Left cardiac atrium (tissue), 4 donors: ENCODE measurements around the gene PCDHGA9. TPM values are rescaled to one million over a fixed set of nuclear protein-coding genes. Genes with fewer than 3 reads are reported as not detected.
"Not testable (repeated sequence)": the region's sequence is repeated elsewhere in the genome, so short reads cannot be mapped to it uniquely, and the experiment has no call there.

Experiments used
- ATAC-seq, 2 donors: fragments of 200-7000 bp; cut with Tn5 transposase; one replicate each; pipeline ENCODE4 v1.9.1; 2020; ENCODE audit warnings: mild to moderate bottlenecking in 2 of 2, moderate library complexity in 2 of 2
- DNase-seq: peaks from one replicate; pipeline ENCODE4 v3.0.0-alpha.2; 2020
- intact Hi-C, 2 donors: fragments of 100-400 bp; cut with DNase I; formaldehyde crosslinking; loops; one replicate each; pipeline versions ENCODE4 v1.14.1 to v1.15.1; 2022 to 2023
- total RNA-seq, 2 donors: library from RNA; stranded (reverse); fragmentation: NEBNext Ultra II Directional; extraction: Animal tissue kit (Norgen Biotek cat#: 25700); gene quantifications; one replicate each; pipeline ENCODE4 v1.2.1, GENCODE V29; 2021
- donor health status: DM: no; HTN: yes; CAD: no.
- donor health status: DM: no; HTN: yes; CAD: no; lungs with severe emphysema.
- donor health status: DM: yes; HTN: yes; CAD: no.
- donor health status: Dilated cardiomyopathy.

Gene PCDHGA9
- total RNA-seq, 2 donors from 2014 or later: 3.6 to 4.0 TPM

- DNase-seq (peak; percentile 58), ATAC-seq (peak; percentile 86 to 88)
- intact Hi-C loops: loop anchor here in 1 of 2 donors (10.0 kb wide), 1 partner anchor 53 kb away; the partner anchor contains the start of genes PCDHGA4, PCDHGB1 and PCDHGB2
Observed at GRCh38 chr5:141407790-141408505, 5.4 kb downstream of the PCDHGA9 start, which contains the start of gene PCDHGB6. Gene PCDHGB6, plus strand, starts transcription at chr5:141408021. Its CDS starts 182 bp downstream, at chr5:141408203.

GRCh38 chr5:141409598-141410306 lies 7.2 kb downstream of the PCDHGA9 start:
- intact Hi-C loops: loop anchor here (10.0 kb wide), 2 partner anchors 55 to 145 kb away; partner anchors contain the start of genes PCDHGA4 (in 1 of the 2), PCDHGB1 (in 1 of the 2) and PCDHGB2 (in 1 of the 2)
- no peak for ATAC-seq
- no peak for DNase-seq

- intact Hi-C loops: loop anchor here in 1 of 2 donors (10.0 kb wide), 1 partner anchor 143 kb away; no protein-coding TSS in a partner anchor
- ATAC-seq: no peak
- no peak for DNase-seq
Observed at GRCh38 chr5:141411575-141411974, 9.0 kb downstream of the PCDHGA9 start.

- intact Hi-C loops: loop anchor here in 1 of 2 donors (10.0 kb wide), 1 partner anchor 142 kb away; no protein-coding TSS in a partner anchor
- DNase-seq (no peak), ATAC-seq (peak; percentile 35 to 68)
Observed at GRCh38 chr5:141412854-141413539, 10.4 kb downstream of the PCDHGA9 start, which contains the start of gene PCDHGA10. Gene PCDHGA10, plus strand, starts transcription at chr5:141412987. Its CDS starts 189 bp downstream, at chr5:141413176.

GRCh38 chr5:141413540-141414069 lies 11.0 kb downstream of the PCDHGA9 start:
- DNase-seq (no peak), ATAC-seq (no peak)
- intact Hi-C loops: loop anchor here in 1 of 2 donors (10.0 kb wide), 1 partner anchor 141 kb away; no protein-coding TSS in a partner anchor

- not testable (repeated sequence) for ATAC-seq, DNase-seq
- intact Hi-C loops: loop anchor here (5.0 to 10.0 kb wide), 2 partner anchors 140 to 148 kb away; no protein-coding TSS in a partner anchor
Observed at GRCh38 chr5:141414548-141415274, 12.1 kb downstream of the PCDHGA9 start.

- ATAC-seq, DNase-seq: not testable (repeated sequence)
- intact Hi-C loops: loop anchor here (5.0 to 10.0 kb wide), 2 partner anchors 140 to 147 kb away; no protein-coding TSS in a partner anchor
Observed at GRCh38 chr5:141415275-141415618, 12.7 kb downstream of the PCDHGA9 start.

GRCh38 chr5:141417494-141418172 lies 15.1 kb downstream of the PCDHGA9 start, which contains the start of gene PCDHGB7:
Gene PCDHGB7, plus strand, starts transcription at chr5:141417677. Its CDS starts 183 bp downstream, at chr5:141417860.
- intact Hi-C loops: loop anchor here (5.0 to 10.0 kb wide), 2 partner anchors 137 to 145 kb away; no protein-coding TSS in a partner anchor
- peak; percentile 83 for DNase-seq
- ATAC-seq: peak; percentile 91 to 95

- DNase-seq: no peak
- intact Hi-C loops: loop anchor here (5.0 to 10.0 kb wide), 2 partner anchors 136 to 143 kb away; no protein-coding TSS in a partner anchor
- ATAC-seq: no peak
Observed at GRCh38 chr5:141419074-141419880, 16.7 kb downstream of the PCDHGA9 start.

GRCh38 chr5:141420855-141421488 lies 18.4 kb downstream of the PCDHGA9 start, which contains the start of gene PCDHGA11:
Gene PCDHGA11, plus strand, starts transcription at chr5:141421051. Its CDS starts 177 bp downstream, at chr5:141421228.
- no peak for DNase-seq
- peak in 1 of 2 donors; percentile 52 for ATAC-seq
- intact Hi-C loops: loop anchor here in 1 of 2 donors (10.0 kb wide), 1 partner anchor 104 kb away; no protein-coding TSS in a partner anchor

GRCh38 chr5:141421489-141421855 lies 18.9 kb downstream of the PCDHGA9 start:
- no peak for DNase-seq
- ATAC-seq: no peak
- intact Hi-C loops: loop anchor here in 1 of 2 donors (10.0 kb wide), 1 partner anchor 103 kb away; no protein-coding TSS in a partner anchor

- ATAC-seq (no peak), DNase-seq (no peak)
- intact Hi-C loops: loop anchor here in 1 of 2 donors (10.0 kb wide), 1 partner anchor 102 kb away; no protein-coding TSS in a partner anchor
Observed at GRCh38 chr5:141422742-141423291, 20.2 kb downstream of the PCDHGA9 start.

GRCh38 chr5:141427783-141428426 lies 25.3 kb downstream of the PCDHGA9 start:
- ATAC-seq (no peak), DNase-seq (no peak)
- intact Hi-C loops: loop anchor here in 1 of 2 donors (10.0 kb wide), 1 partner anchor 97 kb away; no protein-coding TSS in a partner anchor

- DNase-seq (peak; percentile 63), ATAC-seq (peak; percentile 86 to 94)
- intact Hi-C loops: loop anchor here in 1 of 2 donors (2.0 kb wide), 1 partner anchor 82 kb away; no protein-coding TSS in a partner anchor
Observed at GRCh38 chr5:141430332-141431113, 27.9 kb downstream of the PCDHGA9 start, which contains the start of gene PCDHGA12. Gene PCDHGA12, plus strand, starts transcription at chr5:141430507. Its CDS starts 253 bp downstream, at chr5:141430760.
